Measurements from ENCODE around the gene NCMAP. TPM values are rescaled to one million over a fixed set of nuclear protein-coding genes. Genes with fewer than 3 reads are reported as not detected.
A peak's percentile ranks its signal among the peaks of the same experiment; 100 is the strongest.

NCMAP gene
- total RNA-seq, 2 experiments from 2014 or later: 0.05 TPM; not detected in 1

DNA sequence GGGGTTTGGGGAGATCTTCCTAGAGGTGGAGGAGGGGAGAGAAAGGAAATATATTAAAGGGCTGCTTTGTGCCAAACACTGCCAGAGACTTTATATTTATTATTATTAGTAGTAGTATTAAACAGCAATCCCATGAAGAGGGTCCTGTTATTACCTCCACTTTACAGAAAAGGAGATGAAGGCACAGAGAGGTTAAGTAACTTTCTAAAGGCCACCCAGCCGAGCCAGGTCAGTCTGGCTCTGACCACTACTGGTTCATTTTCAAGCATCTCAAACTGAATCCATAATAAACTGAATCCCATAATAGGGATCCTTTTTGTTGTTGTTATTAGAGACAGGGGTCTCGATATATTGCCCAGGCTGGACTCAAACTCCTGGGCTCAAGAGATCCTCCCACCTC lies 12.6 kb downstream of the NCMAP start:
- H3K4me1 Mint-ChIP-seq: peaks cover 15% of the 10 kb centered on the region
- no peaks in the 10 kb centered on the region for H3K27me3 Mint-ChIP-seq
- DNase-seq: no peak

DNA sequence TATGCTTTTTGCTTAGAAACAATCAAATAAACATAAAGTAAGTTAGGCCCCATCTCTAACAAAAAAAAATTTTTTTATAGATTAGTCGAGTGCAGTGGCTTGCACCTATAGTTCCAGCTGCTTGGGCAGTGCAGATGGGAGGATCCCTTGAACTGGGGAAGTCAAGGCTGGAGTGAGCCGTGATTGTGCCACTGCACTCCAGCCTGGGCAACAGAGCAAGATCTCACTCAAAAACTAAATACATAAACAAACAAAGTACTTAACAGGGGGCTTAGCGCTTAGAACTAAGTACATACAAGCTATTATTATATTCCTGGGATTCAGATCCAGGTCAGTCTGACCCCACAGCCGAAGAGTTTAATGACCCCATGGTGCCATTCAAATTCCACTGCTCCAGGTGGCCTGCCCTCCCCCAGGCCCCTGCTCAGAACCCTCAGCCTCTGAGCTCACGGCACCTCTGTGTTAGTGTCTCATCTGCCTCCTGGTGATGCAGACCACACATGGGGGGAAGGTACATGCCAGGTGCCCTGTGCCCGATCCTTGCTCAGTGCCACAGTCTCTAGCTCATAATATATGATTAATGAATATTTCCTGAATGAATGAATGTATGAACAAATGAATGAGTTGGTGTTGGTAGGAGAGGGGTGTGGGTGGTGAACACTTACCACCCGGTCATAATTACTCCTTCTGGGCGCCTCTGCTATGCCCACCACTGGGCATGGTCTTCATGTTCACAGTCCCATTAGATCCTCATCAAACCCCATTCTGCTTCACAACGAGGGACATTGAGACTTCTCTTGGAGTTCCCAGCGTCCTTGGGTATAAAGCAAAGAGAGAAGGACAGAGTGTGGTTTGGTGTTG lies 14.6 kb downstream of the NCMAP start:
- Mint-ChIP-seq H3K27ac (no peak overlapping the region), H3K4me1 (peaks cover 13% of the 10 kb centered on the region), H3K9me3 (ENCODE audit: low read depth) (no peaks in the 10 kb centered on the region), H3K4me3 (no peak overlapping the region), H3K36me3 (ENCODE audit: low read depth) (no peaks in the 10 kb centered on the region), H3K27me3 (no peaks in the 10 kb centered on the region)
- POLR2A ChIA-PET: interaction anchor here (0.8 kb wide), 1 partner anchor 993 kb away, joined by 3 read pairs; no protein-coding TSS in a partner anchor
- ATAC-seq (no peak), DNase-seq (no peak)
- intact Hi-C loops (cut with DNase I, micrococcal nuclease): loop anchor here in 1 of 2 experiments (2.0 kb wide), 1 partner anchor 16 kb away; no protein-coding TSS in a partner anchor
- CTCF ChIA-PET: interaction anchor here (0.6 to 1.3 kb wide), 3 partner anchors 17 to 249 kb away, joined by 3 to 4 read pairs (median 4); no protein-coding TSS in a partner anchor

More for the DNA sequence above, 12.6 kb downstream of the NCMAP start:
- no peak for ATAC-seq
- Mint-ChIP-seq H3K36me3 (ENCODE audit: low read depth) (no peaks in the 10 kb centered on the region), H3K27ac (no peak overlapping the region), H3K4me3 (no peak overlapping the region), H3K9me3 (ENCODE audit: low read depth) (no peaks in the 10 kb centered on the region)
- ChIA-PET POLR2A (no interaction called here), CTCF (interaction anchor here (0.9 kb wide), 1 partner anchor 19 kb away, joined by 3 read pairs; no protein-coding TSS in a partner anchor)
- intact Hi-C loops (cut with DNase I, micrococcal nuclease): no loop called here

DNA sequence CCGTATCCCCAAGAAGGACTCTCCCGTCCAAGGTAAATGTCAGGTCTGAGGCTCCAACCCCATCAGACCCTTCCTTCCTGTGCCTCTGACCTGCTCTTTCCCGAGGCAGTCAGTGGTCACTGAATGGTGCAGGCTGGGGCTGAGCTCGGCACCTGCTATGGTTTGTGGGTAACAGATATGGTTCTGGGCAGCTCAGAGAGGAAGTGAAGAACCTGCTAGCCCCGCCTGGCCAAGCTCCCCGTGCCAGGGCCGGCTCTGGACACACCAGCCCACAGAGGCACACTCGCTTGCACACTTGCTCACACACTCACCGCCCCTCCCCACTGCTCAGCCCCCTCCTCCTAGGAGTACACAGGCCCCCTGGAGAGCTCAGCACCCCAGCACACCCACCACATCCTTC lies 16.4 kb downstream of the NCMAP start:
- intact Hi-C loops (cut with DNase I, micrococcal nuclease): no loop called here
- no peak overlapping the region for H3K27ac Mint-ChIP-seq
- H3K36me3 Mint-ChIP-seq (ENCODE audit: low read depth): no peaks in the 10 kb centered on the region
- no peak overlapping the region for H3K4me3 Mint-ChIP-seq
- H3K4me1 Mint-ChIP-seq: peaks cover 4% of the 10 kb centered on the region
- CTCF ChIA-PET: interaction anchor here (0.7 kb wide), 1 partner anchor 15 kb away, joined by 3 read pairs; no protein-coding TSS in a partner anchor
- no peaks in the 10 kb centered on the region for H3K27me3 Mint-ChIP-seq
- POLR2A ChIA-PET: no interaction called here
- ATAC-seq: no peak
- DNase-seq: no peak
- no peaks in the 10 kb centered on the region for H3K9me3 Mint-ChIP-seq (ENCODE audit: low read depth)

DNA sequence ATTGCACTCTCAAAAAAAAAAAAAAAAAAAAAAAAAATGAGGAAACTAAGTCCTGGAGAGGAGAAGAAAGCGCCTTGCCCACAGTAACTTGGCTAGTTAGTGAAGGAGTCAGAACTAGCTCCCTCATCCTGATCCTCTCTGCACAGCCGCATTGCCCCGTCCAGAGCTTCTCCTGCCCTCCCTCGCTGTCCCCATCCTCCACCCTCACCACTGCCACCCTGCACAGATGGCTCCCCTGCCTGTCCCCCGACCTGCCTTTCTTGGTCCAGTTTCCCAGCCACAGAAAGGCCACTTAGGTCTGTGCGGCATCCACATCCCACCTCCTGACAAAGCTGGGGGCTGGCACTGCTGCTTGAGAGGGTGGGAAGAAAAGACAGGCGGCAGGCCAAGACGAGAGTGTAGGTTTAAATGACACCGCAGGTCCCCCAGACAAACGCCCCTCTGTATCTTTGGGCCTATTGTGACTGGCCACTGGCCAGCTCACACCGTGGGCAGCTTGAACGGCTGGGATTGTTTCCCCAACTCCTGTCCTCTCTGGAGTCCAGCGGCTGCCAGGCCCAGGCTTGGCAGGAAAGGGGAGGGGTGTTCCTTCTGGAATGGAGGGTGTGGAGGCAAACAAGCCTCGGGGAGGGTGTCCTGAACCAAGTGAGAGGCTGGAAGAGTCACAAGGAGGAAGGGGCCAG lies 20.2 kb downstream of the NCMAP start:
- intact Hi-C loops (cut with DNase I, micrococcal nuclease): no loop called here
- H3K27ac Mint-ChIP-seq: no peak overlapping the region
- ChIA-PET POLR2A (no interaction called here), CTCF (interaction anchor here (2.2 kb wide), 1 partner anchor 11 kb away, joined by 6 read pairs; no protein-coding TSS in a partner anchor)
- H3K4me1 Mint-ChIP-seq: peaks cover 1% of the 10 kb centered on the region
- no peaks in the 10 kb centered on the region for H3K27me3 Mint-ChIP-seq
- no peak overlapping the region for H3K4me3 Mint-ChIP-seq
- DNase-seq (no peak), ATAC-seq (no peak)
- H3K9me3 Mint-ChIP-seq (ENCODE audit: low read depth): no peaks in the 10 kb centered on the region
- no peaks in the 10 kb centered on the region for H3K36me3 Mint-ChIP-seq (ENCODE audit: low read depth)

DNA sequence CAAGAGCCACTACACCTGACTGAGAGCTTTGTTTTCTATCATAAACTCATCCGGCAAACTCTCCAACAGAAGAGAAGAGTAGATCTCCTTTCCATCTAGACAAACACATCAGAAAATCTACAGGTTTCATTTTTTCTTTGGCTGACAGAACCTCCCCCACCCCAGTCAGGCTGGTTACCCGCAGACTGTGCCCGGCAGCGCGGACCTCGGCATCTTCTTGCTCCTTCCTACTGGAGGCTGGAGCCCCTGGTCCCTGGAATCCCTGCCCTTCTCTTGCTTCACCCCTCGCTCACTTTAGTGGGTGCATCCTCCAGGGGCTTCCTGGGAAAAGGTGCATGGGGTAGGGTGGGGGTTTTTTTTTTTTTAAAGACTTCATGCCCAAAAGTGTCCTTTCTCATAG lies 23.0 kb downstream of the NCMAP start:
- no peak for DNase-seq
- Mint-ChIP-seq H3K36me3 (ENCODE audit: low read depth) (no peaks in the 10 kb centered on the region), H3K9me3 (ENCODE audit: low read depth) (no peaks in the 10 kb centered on the region), H3K27ac (no peak overlapping the region), H3K4me1 (no peaks in the 10 kb centered on the region), H3K27me3 (no peaks in the 10 kb centered on the region), H3K4me3 (no peak overlapping the region)
- ATAC-seq: no peak
- intact Hi-C loops (cut with DNase I, micrococcal nuclease): no loop called here
- POLR2A ChIA-PET: no interaction called here
- CTCF ChIA-PET: no interaction called here

DNA sequence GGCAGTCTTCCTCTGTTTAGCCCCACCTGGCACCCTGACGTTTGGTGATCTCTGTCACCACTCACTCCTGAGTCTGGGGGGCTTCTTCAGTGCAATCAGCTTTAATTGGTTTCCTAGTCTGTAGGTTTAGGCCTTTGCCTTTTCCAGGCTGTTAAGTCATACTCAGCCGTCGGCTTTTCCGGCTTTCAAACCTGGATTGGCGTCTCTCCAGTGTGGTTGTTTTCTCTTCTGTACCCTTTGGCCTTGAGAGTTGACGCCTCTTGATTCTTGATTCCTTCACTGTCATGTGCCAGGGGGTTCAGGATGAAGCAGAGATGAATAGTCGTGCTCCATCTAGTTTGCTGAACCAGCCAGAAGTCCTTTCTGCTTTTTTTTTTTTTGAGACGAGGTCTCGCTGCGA lies 24.9 kb downstream of the NCMAP start:
- intact Hi-C loops (cut with DNase I, micrococcal nuclease): no loop called here
- Mint-ChIP-seq H3K4me1 (no peaks in the 10 kb centered on the region), H3K36me3 (ENCODE audit: low read depth) (no peaks in the 10 kb centered on the region), H3K27ac (no peak overlapping the region), H3K9me3 (ENCODE audit: low read depth) (no peaks in the 10 kb centered on the region), H3K27me3 (peaks cover 3% of the 10 kb centered on the region), H3K4me3 (no peak overlapping the region)
- ATAC-seq: no peak
- DNase-seq: no peak
- CTCF ChIA-PET: no interaction called here
- POLR2A ChIA-PET: no interaction called here

DNA sequence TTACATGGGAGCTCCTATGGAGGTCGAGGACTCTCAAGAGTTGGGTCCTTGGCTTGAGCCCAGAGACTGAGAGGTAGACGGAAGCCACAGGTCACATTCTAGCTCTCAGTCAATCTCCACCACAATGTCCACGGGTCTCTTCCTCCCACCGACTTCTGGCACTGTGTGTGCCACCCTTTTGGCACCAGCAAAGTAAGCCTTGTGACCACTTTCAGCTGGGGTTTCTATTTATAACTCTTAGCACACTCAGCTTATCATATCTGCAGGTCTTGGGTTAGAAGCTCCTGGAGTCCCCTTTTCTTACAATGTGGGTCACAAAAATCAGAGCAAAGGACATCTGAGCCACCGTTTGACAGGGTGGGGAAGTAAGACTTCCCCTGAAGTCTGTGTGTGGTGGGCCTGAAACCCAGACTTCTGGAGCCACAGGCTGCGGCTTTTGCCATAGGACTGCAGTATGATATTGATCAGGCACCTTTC lies 28.3 kb downstream of the NCMAP start:
- peaks cover 6% of the 10 kb centered on the region for H3K4me1 Mint-ChIP-seq
- peaks cover 3% of the 10 kb centered on the region for H3K27me3 Mint-ChIP-seq
- ChIA-PET POLR2A (no interaction called here), CTCF (interaction anchor here (1.1 to 1.9 kb wide), 4 partner anchors 19 to 192 kb away, joined by 3 to 5 read pairs (median 4); partner anchors contain the start of gene NIPAL3)
- no peak overlapping the region for H3K4me3 Mint-ChIP-seq
- DNase-seq: no peak
- H3K36me3 Mint-ChIP-seq (ENCODE audit: low read depth): no peaks in the 10 kb centered on the region
- no peak for ATAC-seq
- intact Hi-C loops (cut with DNase I, micrococcal nuclease): no loop called here
- no peak overlapping the region for H3K27ac Mint-ChIP-seq
- no peaks in the 10 kb centered on the region for H3K9me3 Mint-ChIP-seq (ENCODE audit: low read depth)

DNA sequence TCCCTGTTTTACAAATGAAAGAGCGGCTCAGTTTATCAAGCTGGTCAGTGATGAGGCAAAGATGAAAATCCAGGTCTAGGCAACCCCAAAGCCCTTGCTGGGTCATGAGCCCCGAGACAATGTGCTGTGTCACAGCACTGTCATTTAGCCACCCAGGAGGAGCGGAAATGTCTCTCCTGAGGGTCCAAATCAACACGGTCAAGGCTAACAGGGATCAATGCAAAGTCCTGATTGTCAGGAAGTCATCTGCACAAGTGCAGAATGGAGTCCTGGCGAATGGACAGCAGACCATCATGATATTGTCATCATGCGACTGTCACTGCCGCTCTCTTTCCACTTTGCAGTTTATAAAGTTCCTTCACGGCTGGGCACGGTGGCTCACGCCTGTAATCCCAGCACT lies 30.2 kb downstream of the NCMAP start:
- no peak overlapping the region for H3K4me3 Mint-ChIP-seq
- ATAC-seq: no peak
- no peaks in the 10 kb centered on the region for H3K36me3 Mint-ChIP-seq (ENCODE audit: low read depth)
- DNase-seq: no peak
- H3K27ac Mint-ChIP-seq: no peak overlapping the region
- H3K9me3 Mint-ChIP-seq (ENCODE audit: low read depth): no peaks in the 10 kb centered on the region
- POLR2A ChIA-PET: no interaction called here
- CTCF ChIA-PET: interaction anchor here (0.6 to 4.1 kb wide), 26 partner anchors 8 to 565 kb away, joined by 3 to 63 read pairs (median 6); partner anchors contain the start of genes NIPAL3 and STPG1
- intact Hi-C loops (cut with DNase I, micrococcal nuclease): loop anchor here (2.0 to 5.0 kb wide), 2 partner anchors 51 to 99 kb away; no protein-coding TSS in a partner anchor
- peaks cover 6% of the 10 kb centered on the region for H3K4me1 Mint-ChIP-seq
- H3K27me3 Mint-ChIP-seq: peaks cover 3% of the 10 kb centered on the region

DNA sequence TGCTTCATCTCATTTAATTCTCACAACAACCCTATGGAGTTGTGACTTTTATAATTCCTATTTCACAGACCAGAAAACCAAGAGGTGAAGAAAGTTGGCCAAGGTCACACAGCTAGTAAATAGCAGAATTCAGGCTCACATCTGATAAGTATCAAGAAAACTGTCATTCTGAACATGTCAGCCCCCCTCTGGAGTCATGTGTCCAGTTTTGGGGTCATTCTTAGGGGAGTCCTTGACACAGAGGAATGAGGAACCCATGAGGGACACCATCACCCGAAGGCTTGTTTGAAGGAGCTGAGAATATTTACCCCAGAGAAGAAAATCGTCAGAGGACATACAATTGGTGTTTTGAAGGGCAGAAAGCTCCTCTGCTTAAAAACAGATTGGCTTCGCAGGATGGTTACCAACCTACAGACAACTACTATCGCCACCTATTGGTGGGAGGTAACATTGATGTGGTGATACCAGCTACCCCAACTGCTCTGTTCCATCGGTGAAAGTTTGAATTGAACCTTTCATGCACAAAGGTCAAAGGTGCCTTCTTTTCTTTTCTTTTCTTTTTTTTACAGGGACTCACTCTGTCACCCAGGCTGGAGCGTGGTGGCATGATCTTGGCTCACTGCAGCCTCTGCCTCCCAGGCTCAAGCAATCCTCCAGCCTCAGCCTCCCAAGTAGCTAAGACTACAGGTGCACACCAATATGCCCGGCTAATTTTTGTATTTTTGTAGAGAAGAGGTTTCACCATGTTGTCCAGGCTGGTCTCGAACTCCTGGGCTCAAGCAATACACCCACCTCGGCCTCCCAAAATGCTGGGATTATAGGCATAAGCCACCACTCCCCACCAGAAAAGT lies 31.3 kb downstream of the NCMAP start:
- H3K27ac Mint-ChIP-seq: peak overlapping the region; percentile 55
- ChIA-PET CTCF (interaction anchor here (0.6 to 4.1 kb wide), 77 partner anchors 9 to 1247 kb away, joined by 3 to 63 read pairs (median 4); partner anchors contain the start of genes NCMAP, NIPAL3 and STPG1), POLR2A (interaction anchor here (0.8 kb wide), 1 partner anchor 46 kb away, joined by 3 read pairs; no protein-coding TSS in a partner anchor)
- peak; percentile 75 for DNase-seq
- peaks cover 6% of the 10 kb centered on the region for H3K4me1 Mint-ChIP-seq
- no peak overlapping the region for H3K4me3 Mint-ChIP-seq
- H3K9me3 Mint-ChIP-seq (ENCODE audit: low read depth): no peaks in the 10 kb centered on the region
- intact Hi-C loops (cut with DNase I, micrococcal nuclease): loop anchor here (1.0 to 5.0 kb wide), 7 partner anchors 45 to 388 kb away; partner anchors contain the start of gene NIPAL3 (in 2 of the 2)
- H3K36me3 Mint-ChIP-seq (ENCODE audit: low read depth): no peaks in the 10 kb centered on the region
- ATAC-seq: peak; percentile 100
- peaks cover 3% of the 10 kb centered on the region for H3K27me3 Mint-ChIP-seq

DNA sequence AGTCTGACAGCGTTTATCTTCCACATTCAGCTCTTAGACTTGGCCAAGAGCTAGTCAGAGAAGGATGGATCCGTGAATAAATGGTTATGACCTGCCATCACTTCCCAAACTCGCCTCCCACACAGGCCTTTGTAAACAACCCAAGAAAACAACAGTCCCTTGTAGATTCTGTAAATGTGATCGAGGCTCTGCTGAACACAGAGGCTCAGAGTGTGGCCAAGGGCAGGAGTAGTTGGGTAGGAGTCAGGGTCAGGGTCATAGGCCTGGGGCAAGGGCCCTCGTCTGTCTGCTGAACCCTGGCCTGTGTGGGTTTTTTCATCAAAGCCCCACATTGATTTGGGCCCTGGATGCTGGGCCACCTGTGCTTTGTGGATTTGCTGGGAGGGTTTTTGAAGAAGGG lies 32.7 kb downstream of the NCMAP start:
- ATAC-seq (no peak), DNase-seq (no peak)
- Mint-ChIP-seq H3K27ac (no peak overlapping the region), H3K36me3 (ENCODE audit: low read depth) (no peaks in the 10 kb centered on the region), H3K4me1 (peaks cover 6% of the 10 kb centered on the region), H3K9me3 (ENCODE audit: low read depth) (no peaks in the 10 kb centered on the region), H3K27me3 (peaks cover 3% of the 10 kb centered on the region), H3K4me3 (no peak overlapping the region)
- intact Hi-C loops (cut with DNase I, micrococcal nuclease): loop anchor here in 1 of 2 experiments (5.0 kb wide), 1 partner anchor 101 kb away; no protein-coding TSS in a partner anchor
- ChIA-PET POLR2A (no interaction called here), CTCF (interaction anchor here (0.7 to 4.1 kb wide), 8 partner anchors 15 to 386 kb away, joined by 3 to 63 read pairs (median 20); partner anchors contain the start of gene NIPAL3)

All from activated CD4-positive, alpha-beta T cell treated with anti-CD3 and anti-CD28 coated beads for 36 hours (primary cell).